Activated naive CD8-positive, alpha-beta T cell treated with anti-CD3 and anti-CD28 coated beads, Interleukin-2, amount 10 ng/mL, durations not matched to agents 7 days and 5 days (primary cell): Measurements from ENCODE around the gene GNAT1. TPM values are rescaled to one million over a fixed set of nuclear protein-coding genes. Genes with fewer than 3 reads are reported as not detected.
A peak's percentile ranks its signal among the peaks of the same experiment; 100 is the strongest.
"Not testable (repeated sequence)": the region's sequence is repeated elsewhere in the genome, so short reads cannot be mapped to it uniquely, and the experiment has no call there.

ENCODE experiments used
- ATAC-seq: fragments of 150-1000 bp; cut with Tn5 transposase; one replicate; pipeline ENCODE4 v1.10.0; 2021; ENCODE audit warnings: low read depth, moderate library complexity
- POLR2A ChIA-PET: fragments of 350-600 bp; sonication (Branson Sonifier 250); formaldehyde crosslinking; loops from one replicate; lab custom pipeline; 2021; ENCODE audit warnings: antibody characterized with exemption; lab: Charles Lee
- DNase-seq: peaks from one replicate; pipeline ENCODE4 v3.0.0; 2021
- H3K27ac Mint-ChIP-seq: one replicate; pipeline ENCODE4 v1.8.0; 2022; ENCODE audit warnings: mild to moderate bottlenecking, mixed read lengths
- H3K27me3 Mint-ChIP-seq: one replicate; pipeline ENCODE4 v1.8.0; 2022; ENCODE audit warnings: mild to moderate bottlenecking, moderate library complexity, mixed read lengths
- H3K36me3 Mint-ChIP-seq: one replicate; pipeline ENCODE4 v1.8.0; 2021; ENCODE audit warnings: mild to moderate bottlenecking, mixed read lengths
- H3K4me1 Mint-ChIP-seq: one replicate; pipeline ENCODE4 v1.8.0; 2021; ENCODE audit warnings: mixed read lengths
- H3K4me3 Mint-ChIP-seq: one replicate; pipeline ENCODE4 v1.8.0; 2022; ENCODE audit warnings: mild to moderate bottlenecking, moderate library complexity, mixed read lengths
- H3K9me3 Mint-ChIP-seq: one replicate; pipeline ENCODE4 v1.8.0; 2021; ENCODE audit warnings: mixed read lengths
- total RNA-seq, 2 experiments: library from RNA; stranded (reverse); gene quantifications; one replicate each; pipeline ENCODE4 v1.2.3, GENCODE V29; 2021

GNAT1 gene
- total RNA-seq, 2 experiments from 2014 or later, result not detected

- POLR2A ChIA-PET, result interaction anchor here (2.7 kb wide), 1 partner anchor 10 kb away, joined by 10 read pairs; no protein-coding TSS in a partner anchor
- Mint-ChIP-seq H3K4me3 (no peak within 1 kb of the TSS), H3K27ac (no peak within 1 kb of the TSS), H3K27me3 (peaks cover 52% of the 10 kb centered on the region), H3K4me1 (no peaks in the 10 kb centered on the region), H3K36me3 (no peaks in the 10 kb centered on the region), H3K9me3 (no peaks in the 10 kb centered on the region)
- DNase-seq, result no peak
- ATAC-seq, result peak; percentile 43
Observed at GRCh38 chr3:50204804-50205412, 13.5 kb downstream of the GNAT1 start, which contains the start of gene SLC38A3. Gene SLC38A3, plus strand, starts transcription at chr3:50205271. Its CDS starts 8,929 bp downstream, at chr3:50214200.

- Mint-ChIP-seq H3K4me1 (no peaks in the 10 kb centered on the region), H3K27ac (no peak overlapping the region), H3K4me3 (no peak overlapping the region), H3K9me3 (no peaks in the 10 kb centered on the region), H3K36me3 (no peaks in the 10 kb centered on the region), H3K27me3 (peaks cover 52% of the 10 kb centered on the region)
- ATAC-seq (peak; percentile 61), DNase-seq (peak; percentile 55)
- POLR2A ChIA-PET, result interaction anchor here (2.7 kb wide), 1 partner anchor 10 kb away, joined by 10 read pairs; no protein-coding TSS in a partner anchor
Observed at GRCh38 chr3:50205413-50206276, 14.2 kb downstream of the GNAT1 start.

GRCh38 chr3:50207359-50208042 lies 16.1 kb downstream of the GNAT1 start:
- no peak overlapping the region for H3K27ac Mint-ChIP-seq
- DNase-seq (no peak), ATAC-seq (no peak)
- no peak overlapping the region for H3K4me3 Mint-ChIP-seq
- H3K27me3 Mint-ChIP-seq, result peaks cover 46% of the 10 kb centered on the region
- POLR2A ChIA-PET, result no interaction called here
- peaks cover 3% of the 10 kb centered on the region for H3K4me1 Mint-ChIP-seq
- H3K9me3 Mint-ChIP-seq, result no peaks in the 10 kb centered on the region
- H3K36me3 Mint-ChIP-seq, result no peaks in the 10 kb centered on the region

GRCh38 chr3:50208677-50209344 lies 17.4 kb downstream of the GNAT1 start:
- H3K9me3 Mint-ChIP-seq, result no peaks in the 10 kb centered on the region
- H3K27me3 Mint-ChIP-seq, result peaks cover 36% of the 10 kb centered on the region
- peaks cover 3% of the 10 kb centered on the region for H3K4me1 Mint-ChIP-seq
- ATAC-seq, result no peak
- H3K4me3 Mint-ChIP-seq, result no peak overlapping the region
- H3K36me3 Mint-ChIP-seq, result no peaks in the 10 kb centered on the region
- POLR2A ChIA-PET, result interaction anchor here (0.7 kb wide), 1 partner anchor 157 kb away, joined by 6 read pairs; no protein-coding TSS in a partner anchor
- no peak overlapping the region for H3K27ac Mint-ChIP-seq
- no peak for DNase-seq

GRCh38 chr3:50210176-50210509 lies 18.7 kb downstream of the GNAT1 start:
- Mint-ChIP-seq H3K4me1 (peaks cover 3% of the 10 kb centered on the region), H3K9me3 (no peaks in the 10 kb centered on the region), H3K27me3 (peaks cover 26% of the 10 kb centered on the region), H3K27ac (no peak overlapping the region), H3K36me3 (no peaks in the 10 kb centered on the region), H3K4me3 (no peak overlapping the region)
- ATAC-seq (no peak), DNase-seq (no peak)
- POLR2A ChIA-PET, result no interaction called here

- H3K27ac Mint-ChIP-seq, result no peak overlapping the region
- no peaks in the 10 kb centered on the region for H3K36me3 Mint-ChIP-seq
- H3K27me3 Mint-ChIP-seq, result peaks cover 26% of the 10 kb centered on the region
- POLR2A ChIA-PET, result interaction anchor here (0.7 kb wide), 1 partner anchor 1203 kb away, joined by 3 read pairs; no protein-coding TSS in a partner anchor
- H3K4me3 Mint-ChIP-seq, result no peak overlapping the region
- DNase-seq, result no peak
- no peaks in the 10 kb centered on the region for H3K9me3 Mint-ChIP-seq
- peaks cover 3% of the 10 kb centered on the region for H3K4me1 Mint-ChIP-seq
- ATAC-seq, result no peak
Observed at GRCh38 chr3:50210510-50211367, 19.3 kb downstream of the GNAT1 start.

GRCh38 chr3:50211368-50211717 lies 19.9 kb downstream of the GNAT1 start:
- H3K27ac Mint-ChIP-seq, DNase-seq, H3K9me3 Mint-ChIP-seq, H3K4me1 Mint-ChIP-seq, H3K36me3 Mint-ChIP-seq, H3K4me3 Mint-ChIP-seq, ATAC-seq: not testable (repeated sequence)
- H3K27me3 Mint-ChIP-seq, result peaks cover 22% of the 10 kb centered on the region
- POLR2A ChIA-PET, result interaction anchor here (0.7 kb wide), 1 partner anchor 1203 kb away, joined by 3 read pairs; no protein-coding TSS in a partner anchor

- H3K4me3 Mint-ChIP-seq, result no peak overlapping the region
- peaks cover 16% of the 10 kb centered on the region for H3K27me3 Mint-ChIP-seq
- POLR2A ChIA-PET, result no interaction called here
- no peak for DNase-seq
- H3K36me3 Mint-ChIP-seq, result no peaks in the 10 kb centered on the region
- peak; percentile 24 for ATAC-seq
- H3K4me1 Mint-ChIP-seq, result peaks cover 3% of the 10 kb centered on the region
- peak overlapping the region; percentile 25 for H3K27ac Mint-ChIP-seq
- no peaks in the 10 kb centered on the region for H3K9me3 Mint-ChIP-seq
Observed at GRCh38 chr3:50211930-50212329, 20.5 kb downstream of the GNAT1 start.

- H3K9me3 Mint-ChIP-seq, result no peaks in the 10 kb centered on the region
- no peak overlapping the region for H3K4me3 Mint-ChIP-seq
- H3K36me3 Mint-ChIP-seq, result no peaks in the 10 kb centered on the region
- peak overlapping the region; percentile 25 for H3K27ac Mint-ChIP-seq
- POLR2A ChIA-PET, result no interaction called here
- H3K27me3 Mint-ChIP-seq, result peaks cover 11% of the 10 kb centered on the region
- no peak for DNase-seq
- no peak for ATAC-seq
- H3K4me1 Mint-ChIP-seq, result peaks cover 3% of the 10 kb centered on the region
Observed at GRCh38 chr3:50212502-50212901, 21.1 kb downstream of the GNAT1 start.

- H3K27me3 Mint-ChIP-seq, result peaks cover 10% of the 10 kb centered on the region
- no peak overlapping the region for H3K27ac Mint-ChIP-seq
- ATAC-seq, result no peak
- POLR2A ChIA-PET, result no interaction called here
- no peaks in the 10 kb centered on the region for H3K36me3 Mint-ChIP-seq
- DNase-seq, result no peak
- H3K9me3 Mint-ChIP-seq, result no peaks in the 10 kb centered on the region
- no peak overlapping the region for H3K4me3 Mint-ChIP-seq
- H3K4me1 Mint-ChIP-seq, result peaks cover 3% of the 10 kb centered on the region
Observed at GRCh38 chr3:50212971-50213370, 21.6 kb downstream of the GNAT1 start.

GRCh38 chr3:50213373-50213772 lies 22.0 kb downstream of the GNAT1 start:
- POLR2A ChIA-PET, result interaction anchor here (1.3 kb wide), 1 partner anchor 19 kb away, joined by 5 read pairs; no protein-coding TSS in a partner anchor
- Mint-ChIP-seq H3K27me3 (peaks cover 6% of the 10 kb centered on the region), H3K9me3 (no peaks in the 10 kb centered on the region), H3K4me1 (peaks cover 3% of the 10 kb centered on the region), H3K4me3 (no peak overlapping the region), H3K36me3 (no peaks in the 10 kb centered on the region), H3K27ac (no peak overlapping the region)
- ATAC-seq (no peak), DNase-seq (no peak)

GRCh38 chr3:50214824-50215223 lies 23.4 kb downstream of the GNAT1 start:
- Mint-ChIP-seq H3K9me3 (no peaks in the 10 kb centered on the region), H3K4me1 (peaks cover 3% of the 10 kb centered on the region), H3K27ac (no peak overlapping the region), H3K27me3 (no peaks in the 10 kb centered on the region), H3K4me3 (no peak overlapping the region), H3K36me3 (no peaks in the 10 kb centered on the region)
- ATAC-seq (no peak), DNase-seq (no peak)
- POLR2A ChIA-PET, result interaction anchor here (0.7 to 1.3 kb wide), 2 partner anchors 20 kb away, joined by 3 to 5 read pairs; no protein-coding TSS in a partner anchor
